ENCODE results near the gene TRIM34.
"Not testable (repeated sequence)": the region's sequence is repeated elsewhere in the genome, so short reads cannot be mapped to it uniquely, and the experiment has no call there.

The TRIM34 gene

GRCh38 chr11:5620651-5621521, 3.9 kb upstream of the TRIM34 start:
- no peak for DNase-seq (ENCODE audit: low read depth in 1 of 2, low spot score in 1 of 2)

- DNase-seq (ENCODE audit: low read depth in 1 of 2, low spot score in 1 of 2) = no peak
Measured at GRCh38 chr11:5621580-5621979, 3.2 kb upstream of the TRIM34 start.

GRCh38 chr11:5622802-5623201, 2.0 kb upstream of the TRIM34 start:
- DNase-seq (ENCODE audit: low read depth in 1 of 2, low spot score in 1 of 2) = no peak

GRCh38 chr11:5625281-5625680, 480 bp downstream of the TRIM34 start:
- no peak for DNase-seq (ENCODE audit: low read depth in 1 of 2, low spot score in 1 of 2)

GRCh38 chr11:5626196-5626595, 1.4 kb downstream of the TRIM34 start:
- no peak for DNase-seq (ENCODE audit: low read depth in 1 of 2, low spot score in 1 of 2)

GRCh38 chr11:5631417-5631816, 6.6 kb downstream of the TRIM34 start:
- no peak for DNase-seq (ENCODE audit: low read depth in 1 of 2, low spot score in 1 of 2)

GRCh38 chr11:5631969-5632635, 7.3 kb downstream of the TRIM34 start:
- DNase-seq (ENCODE audit: low read depth in 1 of 2, low spot score in 1 of 2) = no peak

GRCh38 chr11:5639953-5640352, 15.2 kb downstream of the TRIM34 start:
- DNase-seq (ENCODE audit: low read depth in 1 of 2, low spot score in 1 of 2) = no peak

GRCh38 chr11:5643585-5643984, 18.8 kb downstream of the TRIM34 start:
- no peak for DNase-seq (ENCODE audit: low read depth in 1 of 2, low spot score in 1 of 2)

GRCh38 chr11:5646139-5646538, 21.3 kb downstream of the TRIM34 start:
- no peak for DNase-seq (ENCODE audit: low read depth in 1 of 2, low spot score in 1 of 2)

- no peak for DNase-seq (ENCODE audit: low read depth in 1 of 2, low spot score in 1 of 2)
Measured at GRCh38 chr11:5655474-5655873, 30.7 kb downstream of the TRIM34 start.

- DNase-seq (ENCODE audit: low read depth in 1 of 2, low spot score in 1 of 2) = not testable (repeated sequence)
Measured at GRCh38 chr11:5656956-5657355, 32.2 kb downstream of the TRIM34 start.

GRCh38 chr11:5658318-5658717, 33.5 kb downstream of the TRIM34 start:
- DNase-seq (ENCODE audit: low read depth in 1 of 2, low spot score in 1 of 2) = no peak

GRCh38 chr11:5663511-5663910, 38.7 kb downstream of the TRIM34 start:
- DNase-seq (ENCODE audit: low read depth in 1 of 2, low spot score in 1 of 2) = no peak

GRCh38 chr11:5665051-5665570, 40.3 kb downstream of the TRIM34 start:
- no peak for DNase-seq (ENCODE audit: low read depth in 1 of 2, low spot score in 1 of 2)

GRCh38 chr11:5665746-5666401, 41.1 kb downstream of the TRIM34 start:
- DNase-seq (ENCODE audit: low read depth in 1 of 2, low spot score in 1 of 2) = no peak

GRCh38 chr11:5666402-5666793, 41.6 kb downstream of the TRIM34 start:
- no peak for DNase-seq (ENCODE audit: low read depth in 1 of 2, low spot score in 1 of 2)

- DNase-seq (ENCODE audit: low read depth in 1 of 2, low spot score in 1 of 2) = no peak
Measured at GRCh38 chr11:5671831-5672230, 47.0 kb downstream of the TRIM34 start.

GRCh38 chr11:5674391-5674790, 49.6 kb downstream of the TRIM34 start:
- no peak for DNase-seq (ENCODE audit: low read depth in 1 of 2, low spot score in 1 of 2)

GRCh38 chr11:5679811-5680210, 55.0 kb downstream of the TRIM34 start:
- no peak for DNase-seq (ENCODE audit: low read depth in 1 of 2, low spot score in 1 of 2)

- not testable (repeated sequence) for DNase-seq (ENCODE audit: low read depth in 1 of 2, low spot score in 1 of 2)
Measured at GRCh38 chr11:5682890-5683441, 58.2 kb downstream of the TRIM34 start.

Measured in activated T-helper 1 cell treated with anti-CD3 and anti-CD28 coated beads, Interleukin-2, amount 50 U/mL, for 16 hours (primary cell).